H1 (cell line): ENCODE data around the gene TPM1. TPM values are rescaled to one million over a fixed set of nuclear protein-coding genes. Genes with fewer than 3 reads are reported as not detected.

Experiments used
- CHD7 ChIP-seq: fragments of 300-600 bp; sonication (generic); IDR thresholded peaks from 2 replicates; pipeline ENCODE4 v1.7.1; 2012; ENCODE audit warnings: low read length, moderate library complexity, mild to moderate bottlenecking, inconsistent platforms; ENCODE audit not compliant: insufficient replicate concordance
- NANOG ChIP-seq: IDR thresholded peaks from 2 replicates; pipeline ENCODE4 v1.6.1; 2011; ENCODE audit warnings: low read length, low read depth, mild to moderate bottlenecking, inconsistent platforms; ENCODE audit not compliant: insufficient read depth, poor library complexity, severe bottlenecking
- SP1 ChIP-seq: IDR thresholded peaks from 2 replicates; pipeline ENCODE4 v1.6.1; 2011; ENCODE audit warnings: low read depth, low read length
- YY1 ChIP-seq: IDR thresholded peaks from 2 replicates; pipeline ENCODE4 v1.6.1; 2011; ENCODE audit warnings: low read depth, mild to moderate bottlenecking, low read length
- polyA plus RNA-seq, 7 experiments: library from polyadenylated mRNA; depleted of rRNA in 3 of 7; stranded (reverse) in 5 of 7; unstranded in 2 of 7; fragments of >200 nt in 5 of 7; fragments of 200-250 nt in 2 of 7; gene quantifications; 1 replicate in 5 of 7; 2 replicates in 1 of 7; 4 replicates in 1 of 7; pipeline versions ENCODE4 v1.2.1 to v1.2.3, GENCODE V29; 2011 to 2013; ENCODE audit warnings: missing spikeins in 2 of 7, mixed read lengths in 2 of 7
- total RNA-seq: library from RNA; stranded (reverse); fragmentation: NEBNext Ultra II Directional; extraction: Animal tissue kit (Norgen Biotek cat#: 25700); gene quantifications from 2 replicates; pipeline ENCODE4 v1.2.1, GENCODE V29; 2021

TPM1 gene
- total and polyA plus RNA-seq, 2 of the 8 experiments (the other 6 are each of a cell fraction or from before 2014, with no cell fraction given): 258 to 579 TPM

GRCh38 chr15:63029676-63030075 lies 12.9 kb upstream of the TPM1 start (continued):
- TF ChIP-seq CHD7 (no peak), NANOG (no peak), SP1 (no peak), YY1 (no peak)
